ENCODE measurements around the gene KIF24.
"Not testable (repeated sequence)": the region's sequence is repeated elsewhere in the genome, so short reads cannot be mapped to it uniquely, and the experiment has no call there.

Gene KIF24

GRCh38 chr9:34328987-34329832, at the start of gene KIF24, which contains the start of gene NUDT2:
TSS of gene KIF24 (minus strand) at chr9:34329268. CDS start at chr9:34311346, 17,922 bp downstream.
TSS of gene NUDT2 (plus strand) at chr9:34329569. CDS start at chr9:34339040, 9,471 bp downstream.
- peak; percentile 94 for DNase-seq (ENCODE audit: low spot score)

- no peak for DNase-seq (ENCODE audit: low spot score)
Measured at GRCh38 chr9:34378376-34379060, 49.5 kb upstream of the KIF24 start.

GRCh38 chr9:34377404-34377746, 48.3 kb upstream of the KIF24 start:
- no peak for DNase-seq (ENCODE audit: low spot score)

GRCh38 chr9:34376596-34377403, 47.7 kb upstream of the KIF24 start, which contains the start of gene MYORG:
TSS of gene MYORG (minus strand) at chr9:34376898. CDS start at chr9:34372943, 3,955 bp downstream.
- peak; percentile 86 for DNase-seq (ENCODE audit: low spot score)

GRCh38 chr9:34375901-34376595, 47.0 kb upstream of the KIF24 start:
- no peak for DNase-seq (ENCODE audit: low spot score)

GRCh38 chr9:34374905-34375552, 46.0 kb upstream of the KIF24 start:
- no peak for DNase-seq (ENCODE audit: low spot score)

- DNase-seq (ENCODE audit: low spot score) = no peak
Measured at GRCh38 chr9:34374339-34374738, 45.3 kb upstream of the KIF24 start.

GRCh38 chr9:34373749-34374148, 44.7 kb upstream of the KIF24 start:
- no peak for DNase-seq (ENCODE audit: low spot score)

- DNase-seq (ENCODE audit: low spot score) = no peak
Measured at GRCh38 chr9:34372467-34373011, 43.5 kb upstream of the KIF24 start.

- no peak for DNase-seq (ENCODE audit: low spot score)
Measured at GRCh38 chr9:34371886-34372466, 42.9 kb upstream of the KIF24 start.

- no peak for DNase-seq (ENCODE audit: low spot score)
Measured at GRCh38 chr9:34370970-34371880, 42.2 kb upstream of the KIF24 start.

GRCh38 chr9:34370335-34370969, 41.4 kb upstream of the KIF24 start:
- no peak for DNase-seq (ENCODE audit: low spot score)

- no peak for DNase-seq (ENCODE audit: low spot score)
Measured at GRCh38 chr9:34369636-34370035, 40.6 kb upstream of the KIF24 start.

- not testable (repeated sequence) for DNase-seq (ENCODE audit: low spot score)
Measured at GRCh38 chr9:34368796-34369195, 39.7 kb upstream of the KIF24 start.

- not testable (repeated sequence) for DNase-seq (ENCODE audit: low spot score)
Measured at GRCh38 chr9:34367751-34368410, 38.8 kb upstream of the KIF24 start.

- DNase-seq (ENCODE audit: low spot score) = no peak
Measured at GRCh38 chr9:34366365-34366764, 37.3 kb upstream of the KIF24 start.

GRCh38 chr9:34365282-34365681, 36.2 kb upstream of the KIF24 start:
- no peak for DNase-seq (ENCODE audit: low spot score)

- DNase-seq (ENCODE audit: low spot score) = no peak
Measured at GRCh38 chr9:34363619-34364351, 34.7 kb upstream of the KIF24 start.
